GM21367 (cell line): ENCODE results near the gene A4GALT.
"Not testable (repeated sequence)": the region's sequence is repeated elsewhere in the genome, so short reads cannot be mapped to it uniquely, and the experiment has no call there.

ENCODE experiments used
- ATAC-seq: cut with Tn5 transposase; IDR thresholded peaks from one replicate; pipeline ENCODE4 v1.9.1; 2021; ENCODE audit not compliant: unreplicated experiment

Gene A4GALT

GRCh38 chr22:42743501-42743991 lies 22.9 kb upstream of the A4GALT start:
- no peak for ATAC-seq

DNA sequence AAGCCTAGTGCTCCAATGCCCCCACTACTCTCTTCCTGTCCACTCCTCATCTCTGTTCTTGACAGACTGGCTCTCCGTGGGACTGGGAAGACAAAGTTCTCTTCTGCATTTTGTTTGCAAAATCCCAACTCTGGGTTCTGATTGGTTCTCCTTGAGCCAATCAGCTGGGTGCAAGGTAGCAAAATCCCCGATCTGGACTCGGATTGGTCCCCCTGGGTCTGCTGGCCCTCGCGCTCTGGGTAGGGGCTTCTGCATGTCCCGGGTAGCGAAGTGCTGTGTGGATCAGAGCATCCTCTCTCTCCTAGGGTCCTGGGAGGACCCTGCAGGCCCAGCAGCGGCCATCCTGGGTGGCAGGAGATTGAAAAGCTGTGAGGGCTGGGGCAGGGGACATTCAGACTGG lies 22.3 kb upstream of the A4GALT start:
- ATAC-seq, result no peak

- not testable (repeated sequence) for ATAC-seq
Measured at GRCh38 chr22:42740320-42740719, 19.6 kb upstream of the A4GALT start.

DNA sequence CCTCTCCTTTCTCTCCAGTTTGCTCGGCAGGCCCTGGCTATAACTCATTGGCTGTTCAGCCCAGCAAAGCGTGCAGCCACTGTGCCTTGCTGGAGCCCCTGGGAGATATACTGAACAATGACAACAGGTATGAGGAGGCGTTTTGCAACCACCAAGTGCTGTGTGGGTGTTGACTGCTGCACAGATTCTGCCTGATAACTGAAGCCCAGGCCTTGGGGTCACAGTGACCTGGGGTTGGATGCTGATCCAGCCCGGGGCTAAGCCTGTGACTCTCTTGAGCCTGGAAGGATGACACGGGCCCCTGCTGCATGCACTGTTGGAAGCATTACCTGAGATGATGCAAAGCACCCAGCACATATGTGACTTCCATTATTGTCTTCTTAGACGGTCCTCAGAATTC lies 13.7 kb upstream of the A4GALT start:
- ATAC-seq, result no peak

DNA sequence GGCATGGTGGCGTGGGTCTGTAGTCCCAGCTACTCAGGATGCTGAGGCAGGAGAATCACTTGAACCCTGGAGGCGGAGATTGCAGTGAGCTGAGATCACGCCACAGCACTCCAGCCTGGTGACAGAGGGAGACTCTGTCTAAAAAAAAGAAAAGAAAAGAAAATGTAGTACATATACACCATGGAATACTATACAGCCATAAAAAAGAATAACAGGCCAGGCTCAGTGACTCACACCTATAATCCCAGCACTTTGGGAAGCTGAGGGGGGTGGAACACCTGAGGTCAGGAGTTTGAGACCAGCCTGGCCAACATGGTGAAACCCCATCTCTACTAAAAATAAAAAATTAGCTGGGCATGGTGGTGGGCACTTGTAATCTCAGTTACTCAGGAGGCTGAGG lies 12.7 kb upstream of the A4GALT start:
- not testable (repeated sequence) for ATAC-seq

DNA sequence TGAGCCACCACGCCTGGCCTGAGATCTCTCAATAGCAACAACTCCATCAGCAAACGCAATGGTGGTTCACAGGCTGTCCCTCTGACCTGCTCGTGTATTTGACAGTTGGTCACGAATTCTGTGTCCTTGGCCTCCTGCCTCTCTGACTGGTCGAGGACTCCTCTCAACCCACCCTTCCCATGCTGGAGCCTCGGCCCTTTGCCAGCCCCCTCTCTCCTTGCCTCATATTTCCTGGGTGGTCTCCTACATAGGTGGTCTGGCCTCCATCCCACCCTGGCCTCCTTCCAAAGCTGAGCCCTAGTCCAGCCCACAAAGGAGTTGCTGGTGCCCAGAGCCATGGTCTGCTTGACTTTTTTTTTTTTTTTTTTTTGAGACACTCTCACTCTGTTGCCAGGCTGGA lies 11.4 kb upstream of the A4GALT start:
- no peak for ATAC-seq

DNA sequence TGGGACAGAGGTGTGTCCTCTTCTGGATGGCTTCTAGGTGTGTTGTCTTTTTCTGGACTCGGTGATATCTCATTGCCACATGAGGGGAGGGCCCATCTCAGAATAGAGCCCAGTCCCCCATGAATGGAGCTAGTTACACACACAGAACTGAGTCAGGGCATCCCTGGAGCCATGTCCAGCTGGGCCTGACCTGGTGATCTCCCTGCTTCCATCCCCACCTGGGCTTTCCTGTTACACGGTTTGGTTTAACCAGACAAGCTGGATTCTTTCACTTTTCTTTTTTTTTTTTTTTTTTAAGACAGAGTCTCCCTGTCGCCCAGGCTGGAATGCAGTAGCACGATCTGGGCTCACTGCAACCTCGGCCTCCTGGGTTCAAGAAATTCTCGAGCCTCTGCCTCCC lies 6.1 kb upstream of the A4GALT start:
- ATAC-seq, result no peak

DNA sequence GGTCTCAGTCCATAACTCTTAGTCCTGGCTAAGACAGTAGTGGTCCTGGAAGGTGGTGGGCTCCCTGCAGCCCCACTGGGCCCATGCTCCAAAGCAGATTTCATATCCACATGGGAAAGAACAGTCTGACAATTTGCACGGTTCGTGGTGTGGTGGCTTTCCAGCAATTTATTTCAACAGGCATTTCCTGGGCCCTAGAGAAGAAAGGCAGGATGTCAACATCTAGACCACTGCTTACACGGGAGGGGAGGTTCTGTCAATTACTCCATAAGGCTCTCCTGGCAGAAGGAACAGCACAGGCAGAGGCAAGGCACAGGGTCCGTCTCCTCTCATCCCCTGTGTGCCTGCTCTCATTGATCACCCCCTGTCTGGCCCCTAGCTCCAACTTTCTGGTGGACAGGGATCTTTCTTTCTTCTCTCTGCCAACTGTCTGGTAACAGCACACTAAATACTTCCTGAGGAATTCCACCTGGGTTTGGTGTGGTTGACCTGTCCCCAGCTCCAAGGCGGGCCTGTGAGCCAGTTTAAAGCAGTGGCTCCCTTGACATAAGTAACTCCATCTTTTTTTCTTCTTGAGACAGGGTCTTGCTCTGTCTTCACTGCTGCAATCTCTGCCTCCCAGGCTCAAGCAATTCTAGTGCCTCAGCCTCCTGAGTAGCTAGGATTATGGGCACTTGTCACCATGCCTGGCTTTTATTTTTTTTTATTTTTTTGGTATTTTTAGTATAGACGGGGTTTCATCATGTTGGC lies 5.1 kb upstream of the A4GALT start:
- no peak for ATAC-seq

- no peak for ATAC-seq
Measured at GRCh38 chr22:42724062-42724461, 3.4 kb upstream of the A4GALT start.

DNA sequence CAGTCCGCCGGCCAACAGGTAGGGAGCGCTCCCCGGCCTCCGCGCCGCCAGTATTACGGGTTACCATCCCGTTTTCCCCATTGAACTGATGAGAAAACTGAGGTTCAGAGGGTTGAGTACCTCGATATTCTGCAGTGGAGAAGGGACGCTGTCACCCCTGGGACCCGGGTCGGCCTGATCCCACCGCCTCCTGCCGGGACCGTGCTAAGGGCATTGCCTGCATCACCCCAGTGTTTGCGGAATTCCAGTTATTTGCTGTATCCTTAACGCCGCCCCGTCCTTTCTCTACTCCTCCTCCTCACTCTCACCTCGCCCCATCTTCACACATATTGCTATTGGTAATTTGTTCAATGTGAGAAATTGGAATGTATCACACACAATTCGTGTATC lies 370 bp upstream of the A4GALT start:
- ATAC-seq, result no peak

- no peak for ATAC-seq
Measured at GRCh38 chr22:42719656-42720262, 911 bp downstream of the A4GALT start.

GRCh38 chr22:42719133-42719532 lies 1.5 kb downstream of the A4GALT start:
- no peak for ATAC-seq

DNA sequence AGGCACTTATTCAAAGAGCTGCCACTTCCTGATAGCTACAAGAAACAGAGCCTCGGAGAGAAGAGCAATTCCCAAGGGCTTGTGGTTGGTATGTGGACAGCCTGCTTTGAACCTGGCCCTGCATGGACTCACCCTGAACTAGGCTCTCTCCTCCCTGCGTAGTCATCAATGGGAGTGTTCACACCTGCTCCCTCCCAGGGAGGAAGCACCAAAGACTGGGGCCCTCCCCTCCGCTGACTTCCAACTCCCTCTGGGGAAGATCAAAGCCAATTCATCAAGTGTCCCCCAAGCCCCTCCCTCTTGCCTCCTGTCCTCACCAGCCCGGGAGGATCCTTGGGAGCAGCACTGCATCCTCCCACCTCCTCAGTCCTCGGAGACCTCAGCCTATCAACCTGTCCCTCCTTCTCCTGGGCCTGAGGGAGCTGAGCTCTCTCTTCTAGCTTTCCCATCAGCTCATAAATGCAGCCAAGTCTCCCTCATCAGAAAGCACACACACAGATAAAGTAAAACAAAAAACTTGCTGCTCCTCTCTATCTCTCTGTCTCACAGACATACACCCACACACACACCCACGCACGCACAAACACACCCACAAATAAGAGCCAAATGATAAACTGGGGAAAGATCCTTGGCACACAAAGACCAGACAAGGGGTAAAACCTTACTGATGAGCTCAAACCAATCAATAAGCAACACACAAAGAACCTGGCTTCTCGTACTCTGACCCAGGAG lies 3.3 kb downstream of the A4GALT start:
- no peak for ATAC-seq

DNA sequence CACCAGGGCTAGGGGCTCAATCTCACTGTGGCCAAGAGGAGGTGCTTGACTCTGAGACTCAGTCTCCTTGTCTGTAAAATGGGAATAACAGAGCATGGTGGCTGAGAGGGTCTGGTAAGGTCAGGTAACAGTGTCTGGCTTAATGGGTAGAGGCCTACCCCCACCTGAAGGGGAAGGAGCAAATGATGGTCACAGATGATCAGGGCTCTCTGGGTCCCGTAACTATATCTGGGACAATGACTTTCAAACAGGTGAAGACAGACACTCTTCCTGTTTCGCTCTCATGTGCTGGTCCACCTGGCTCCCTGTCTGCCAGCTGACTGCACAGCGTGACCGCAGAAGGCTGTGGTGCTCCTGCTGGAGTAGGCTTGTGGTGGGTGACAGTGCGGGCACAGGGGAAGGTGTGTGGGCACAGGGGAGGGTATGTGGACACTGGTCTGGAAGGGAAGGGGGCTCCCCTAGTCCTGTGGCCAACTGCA lies 4.0 kb downstream of the A4GALT start:
- ATAC-seq, result no peak

DNA sequence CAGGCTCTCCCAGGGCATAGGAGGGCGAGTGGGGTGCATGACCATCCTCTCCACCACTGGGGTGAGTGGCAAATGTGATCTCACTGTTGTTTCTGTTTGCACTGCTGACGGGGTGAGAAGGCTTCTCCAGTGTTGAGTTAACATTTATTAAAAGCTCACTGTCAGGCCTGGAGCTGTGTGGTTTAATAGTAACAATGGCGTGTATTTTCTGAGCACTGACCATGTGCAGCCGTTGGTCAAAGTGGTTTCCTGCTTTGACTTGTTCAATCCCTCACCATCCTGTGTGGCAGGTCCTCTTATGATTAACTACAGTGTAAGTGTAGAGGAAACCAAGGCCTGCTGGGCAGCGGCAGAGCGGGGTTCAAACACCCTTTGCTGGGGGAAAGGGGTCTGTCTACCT lies 4.4 kb downstream of the A4GALT start:
- ATAC-seq, result no peak

- ATAC-seq, result no peak
Measured at GRCh38 chr22:42714768-42715390, 5.8 kb downstream of the A4GALT start.

- ATAC-seq, result no peak
Measured at GRCh38 chr22:42714308-42714707, 6.4 kb downstream of the A4GALT start.

GRCh38 chr22:42711895-42712837 lies 8.5 kb downstream of the A4GALT start:
- no peak for ATAC-seq

GRCh38 chr22:42711281-42711731 lies 9.4 kb downstream of the A4GALT start:
- no peak for ATAC-seq

DNA sequence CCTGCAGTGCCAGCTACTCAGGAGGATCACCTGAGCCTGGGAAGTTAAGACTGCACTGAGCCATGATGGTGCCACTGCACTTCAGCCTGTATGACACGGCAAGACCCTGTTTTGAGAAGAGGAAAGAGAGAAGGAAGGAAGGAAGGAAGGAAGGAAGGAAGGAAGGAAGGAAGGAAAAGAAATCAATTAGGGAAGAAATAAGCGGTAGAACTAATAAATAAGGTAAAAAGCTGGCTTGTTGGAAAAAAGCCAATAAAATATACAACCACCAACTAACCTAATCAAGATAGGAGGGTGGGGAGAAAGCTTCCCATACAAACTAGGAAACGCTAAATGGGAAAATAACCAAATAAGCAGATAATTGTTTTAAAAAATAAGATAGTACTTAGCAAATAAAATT lies 12.3 kb downstream of the A4GALT start:
- ATAC-seq, result no peak
